DOHH2 (cell line): Measurements from ENCODE around the gene TMEM115.

Experiments used
- H3F3A ChIP-seq: fragments of 200-600 bp; sonication (generic), shearing (Covaris generic); 2 replicates; pipeline ENCODE4 v1.6.0; 2016; ENCODE audit warnings: antibody characterized with exemption, mild to moderate bottlenecking; ENCODE audit not compliant: control insufficient read depth, insufficient read depth
- H3K27ac ChIP-seq: fragments of 200-600 bp; sonication (generic); 2 replicates; pipeline ENCODE4 v1.5.1; 2014; ENCODE audit warnings: low read depth, mild to moderate bottlenecking, low read length, moderate library complexity
- H3K27me3 ChIP-seq: fragments of 200-600 bp; sonication (generic); 2 replicates; pipeline ENCODE4 v1.6.1; 2014; ENCODE audit warnings: mild to moderate bottlenecking, low read length, mixed read lengths; ENCODE audit not compliant: control insufficient read depth
- H3K36me3 ChIP-seq: fragments of 200-600 bp; sonication (generic); 2 replicates; pipeline ENCODE4 v1.6.1; 2014; ENCODE audit warnings: mild to moderate bottlenecking, low read length, moderate library complexity, mixed read lengths; ENCODE audit not compliant: control insufficient read depth
- H3K4me1 ChIP-seq: fragments of 200-600 bp; sonication (generic); 2 replicates; pipeline ENCODE4 v1.6.1; 2014; ENCODE audit warnings: mild to moderate bottlenecking, low read length, mixed read lengths; ENCODE audit not compliant: control insufficient read depth
- H3K4me2 ChIP-seq: fragments of 200-600 bp; sonication (generic); 2 replicates; pipeline ENCODE4 v1.6.0; 2014; ENCODE audit warnings: mild to moderate bottlenecking, low read length, moderate library complexity
- H3K4me3 ChIP-seq: fragments of 200-600 bp; sonication (generic); 2 replicates; pipeline ENCODE4 v1.5.1; 2014; ENCODE audit warnings: mild to moderate bottlenecking, low read length, mixed read lengths
- H3K79me2 ChIP-seq: fragments of 200-600 bp; sonication (generic); 2 replicates; pipeline ENCODE4 v1.6.1; 2014; ENCODE audit warnings: mild to moderate bottlenecking, low read length, mixed read lengths; ENCODE audit not compliant: control insufficient read depth
- H3K9me2 ChIP-seq: fragments of 200-600 bp; sonication (generic); replicated peaks from 2 replicates; pipeline ENCODE4 v1.6.1; 2014; ENCODE audit warnings: mild to moderate bottlenecking, low read length, mixed read lengths; ENCODE audit not compliant: control insufficient read depth
- H3K9me3 ChIP-seq: fragments of 200-600 bp; sonication (generic); 2 replicates; pipeline ENCODE4 v1.6.1; 2014; ENCODE audit warnings: antibody characterized with exemption, low read length, mixed read lengths; ENCODE audit not compliant: control insufficient read depth, insufficient read depth
- H4K20me1 ChIP-seq: fragments of 200-600 bp; sonication (generic); 2 replicates; pipeline ENCODE4 v1.6.0; 2014; ENCODE audit warnings: low read depth, mild to moderate bottlenecking, antibody characterized with exemption, low read length, moderate library complexity; ENCODE audit not compliant: control insufficient read depth, insufficient read depth
- EZH2phosphoT487 ChIP-seq: fragments of 200-600 bp; sonication (generic); IDR thresholded peaks from 2 replicates; pipeline ENCODE4 v1.6.1; 2017; ENCODE audit warnings: borderline replicate concordance, mild to moderate bottlenecking, antibody characterized with exemption, low read length, moderate library complexity, mixed read lengths
- TF ChIP-seq, protein P1 (sequence below): fragments of 200-600 bp; sonication (generic); IDR thresholded peaks from one replicate; pipeline ENCODE4 v1.5.1; 2014; ENCODE audit warnings: antibody characterized with exemption, mild to moderate bottlenecking, low read depth, low read length; ENCODE audit not compliant: poor library complexity, severe bottlenecking

TMEM115 gene

GRCh38 chr3:50340147-50340447 is 19.2 kb downstream of the TMEM115 start:
- Histone ChIP-seq H3K27ac (peak overlapping the region; percentile 90), H4K20me1 (0 out of 2 replicates have a peak, but pooled peaks cover 10% of the 10 kb centered on the region), H3K27me3 (no peaks in the 10 kb centered on the region), H3K36me3 (peaks cover 38% of the 10 kb centered on the region), H3K79me2 (peaks cover 53% of the 10 kb centered on the region), H3K9me3 (no peaks in the 10 kb centered on the region), H3K4me3 (peak overlapping the region; percentile 83), H3K4me1 (peaks cover 54% of the 10 kb centered on the region), H3F3A (peaks cover 14% of the 10 kb centered on the region), H3K4me2 (peak overlapping the region; percentile 98), H3K9me2 (no peaks in the 10 kb centered on the region)
- no peak for TF ChIP-seq EZH2phosphoT487
- TF ChIP-seq, protein P1, sequence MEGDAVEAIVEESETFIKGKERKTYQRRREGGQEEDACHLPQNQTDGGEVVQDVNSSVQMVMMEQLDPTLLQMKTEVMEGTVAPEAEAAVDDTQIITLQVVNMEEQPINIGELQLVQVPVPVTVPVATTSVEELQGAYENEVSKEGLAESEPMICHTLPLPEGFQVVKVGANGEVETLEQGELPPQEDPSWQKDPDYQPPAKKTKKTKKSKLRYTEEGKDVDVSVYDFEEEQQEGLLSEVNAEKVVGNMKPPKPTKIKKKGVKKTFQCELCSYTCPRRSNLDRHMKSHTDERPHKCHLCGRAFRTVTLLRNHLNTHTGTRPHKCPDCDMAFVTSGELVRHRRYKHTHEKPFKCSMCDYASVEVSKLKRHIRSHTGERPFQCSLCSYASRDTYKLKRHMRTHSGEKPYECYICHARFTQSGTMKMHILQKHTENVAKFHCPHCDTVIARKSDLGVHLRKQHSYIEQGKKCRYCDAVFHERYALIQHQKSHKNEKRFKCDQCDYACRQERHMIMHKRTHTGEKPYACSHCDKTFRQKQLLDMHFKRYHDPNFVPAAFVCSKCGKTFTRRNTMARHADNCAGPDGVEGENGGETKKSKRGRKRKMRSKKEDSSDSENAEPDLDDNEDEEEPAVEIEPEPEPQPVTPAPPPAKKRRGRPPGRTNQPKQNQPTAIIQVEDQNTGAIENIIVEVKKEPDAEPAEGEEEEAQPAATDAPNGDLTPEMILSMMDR, result no peak

- Histone ChIP-seq H3K9me2 (no peaks in the 10 kb centered on the region), H3F3A (peaks cover 14% of the 10 kb centered on the region), H4K20me1 (0 out of 2 replicates have a peak, but pooled peaks cover 10% of the 10 kb centered on the region), H3K79me2 (peaks cover 58% of the 10 kb centered on the region), H3K27me3 (no peaks in the 10 kb centered on the region), H3K4me3 (peak overlapping the region; percentile 83), H3K4me1 (peaks cover 58% of the 10 kb centered on the region), H3K4me2 (peak overlapping the region; percentile 98), H3K27ac (peak overlapping the region; percentile 90), H3K36me3 (peaks cover 42% of the 10 kb centered on the region), H3K9me3 (no peaks in the 10 kb centered on the region)
- no peak for TF ChIP-seq EZH2phosphoT487
- TF ChIP-seq, protein P1, result no peak
These were observed 19.7 kb downstream of the TMEM115 start for GRCh38 chr3:50339485-50340146.

GRCh38 chr3:50338965-50339364 is 20.4 kb downstream of the TMEM115 start:
- H3K9me2 ChIP-seq, result no peaks in the 10 kb centered on the region
- H3K4me1 ChIP-seq, result peaks cover 64% of the 10 kb centered on the region
- H3K79me2 ChIP-seq, result peaks cover 65% of the 10 kb centered on the region
- peak overlapping the region; percentile 83 for H3K4me3 ChIP-seq
- H3K27ac ChIP-seq, result peak overlapping the region; percentile 90
- peak overlapping the region; percentile 98 for H3K4me2 ChIP-seq
- H3F3A ChIP-seq, result peaks cover 14% of the 10 kb centered on the region
- no peaks in the 10 kb centered on the region for H3K27me3 ChIP-seq
- H3K9me3 ChIP-seq, result no peaks in the 10 kb centered on the region
- TF ChIP-seq, protein P1, result peak; percentile 21
- no peak for TF ChIP-seq EZH2phosphoT487
- peaks cover 49% of the 10 kb centered on the region for H3K36me3 ChIP-seq
- 0 out of 2 replicates have a peak, but pooled peaks cover 10% of the 10 kb centered on the region for H4K20me1 ChIP-seq
